ENCODE data around the gene PAX2.

The PAX2 gene

GRCh38 chr10:100723180-100723579 lies 22.2 kb upstream of the PAX2 start:
- Histone ChIP-seq H2AFZ (ENCODE audit: low read depth, low read length, severe bottlenecking) (no peak overlapping the region), H3K9ac (ENCODE audit: low read length) (no peak overlapping the region), H3K36me3 (ENCODE audit: low read length) (no peaks in the 10 kb centered on the region), H3K79me2 (ENCODE audit: insufficient read depth, low read length) (no peaks in the 10 kb centered on the region), H3K4me2 (ENCODE audit: low read depth, low read length, poor library complexity, severe bottlenecking) (no peak overlapping the region), H3K27me3 (ENCODE audit: low read length) (no peaks in the 10 kb centered on the region), H3K9me3 (ENCODE audit: insufficient read depth, low read length) (no peaks in the 10 kb centered on the region), H3K9me2 (replicated peaks; ENCODE audit: insufficient read depth, low read length) (no peaks in the 10 kb centered on the region), H3F3A (ENCODE audit: insufficient read depth) (no peaks in the 10 kb centered on the region), H4K20me1 (ENCODE audit: low read depth, low read length) (no peaks in the 10 kb centered on the region), H3K4me3 (ENCODE audit: insufficient read depth, low read length, poor library complexity, severe bottlenecking) (no peak overlapping the region), H3K27ac (ENCODE audit: low read depth, low read length) (no peak overlapping the region)
- no peak for TF ChIP-seq EZH2phosphoT487 (conservative IDR thresholded peaks at IDR 0.05; ENCODE audit: low read length)
- TF ChIP-seq CTCF (IDR thresholded peaks at IDR 0.05; ENCODE audit: insufficient read depth, low read length, poor library complexity, severe bottlenecking) = no peak

- no peaks in the 10 kb centered on the region for H3K9me2 ChIP-seq (replicated peaks; ENCODE audit: insufficient read depth, low read length)
- no peaks in the 10 kb centered on the region for H3K79me2 ChIP-seq (ENCODE audit: insufficient read depth, low read length)
- no peak overlapping the region for H3K4me2 ChIP-seq (ENCODE audit: low read depth, low read length, poor library complexity, severe bottlenecking)
- no peak overlapping the region for H3K4me3 ChIP-seq (ENCODE audit: insufficient read depth, low read length, poor library complexity, severe bottlenecking)
- H3K27me3 ChIP-seq (ENCODE audit: low read length) = no peaks in the 10 kb centered on the region
- no peak overlapping the region for H3K27ac ChIP-seq (ENCODE audit: low read depth, low read length)
- no peaks in the 10 kb centered on the region for H3K36me3 ChIP-seq (ENCODE audit: low read length)
- TF ChIP-seq CTCF (IDR thresholded peaks at IDR 0.05; ENCODE audit: insufficient read depth, low read length, poor library complexity, severe bottlenecking) = no peak
- TF ChIP-seq EZH2phosphoT487 (conservative IDR thresholded peaks at IDR 0.05; ENCODE audit: low read length) = no peak
- H3K9ac ChIP-seq (ENCODE audit: low read length) = no peak overlapping the region
- no peak overlapping the region for H2AFZ ChIP-seq (ENCODE audit: low read depth, low read length, severe bottlenecking)
- H3K9me3 ChIP-seq (ENCODE audit: insufficient read depth, low read length) = no peaks in the 10 kb centered on the region
- no peaks in the 10 kb centered on the region for H3F3A ChIP-seq (ENCODE audit: insufficient read depth)
- no peaks in the 10 kb centered on the region for H4K20me1 ChIP-seq (ENCODE audit: low read depth, low read length)
Observed at GRCh38 chr10:100723770-100724530, 21.4 kb upstream of the PAX2 start.

- Histone ChIP-seq H3K27me3 (ENCODE audit: low read length) (no peaks in the 10 kb centered on the region), H3K4me2 (ENCODE audit: low read depth, low read length, poor library complexity, severe bottlenecking) (no peak overlapping the region), H4K20me1 (ENCODE audit: low read depth, low read length) (no peaks in the 10 kb centered on the region)
Observed at GRCh38 chr10:100724531-100725027, 20.8 kb upstream of the PAX2 start.

More at GRCh38 chr10:100724531-100725027, 20.8 kb upstream of the PAX2 start:
- Histone ChIP-seq H3F3A (ENCODE audit: insufficient read depth) (no peaks in the 10 kb centered on the region), H2AFZ (ENCODE audit: low read depth, low read length, severe bottlenecking) (no peak overlapping the region), H3K9me3 (ENCODE audit: insufficient read depth, low read length) (no peaks in the 10 kb centered on the region), H3K4me3 (ENCODE audit: insufficient read depth, low read length, poor library complexity, severe bottlenecking) (no peak overlapping the region), H3K9ac (ENCODE audit: low read length) (no peak overlapping the region), H3K9me2 (replicated peaks; ENCODE audit: insufficient read depth, low read length) (no peaks in the 10 kb centered on the region), H3K27ac (ENCODE audit: low read depth, low read length) (no peak overlapping the region), H3K36me3 (ENCODE audit: low read length) (no peaks in the 10 kb centered on the region), H3K79me2 (ENCODE audit: insufficient read depth, low read length) (no peaks in the 10 kb centered on the region)
- TF ChIP-seq CTCF (IDR thresholded peaks at IDR 0.05; ENCODE audit: insufficient read depth, low read length, poor library complexity, severe bottlenecking) (no peak), EZH2phosphoT487 (conservative IDR thresholded peaks at IDR 0.05; ENCODE audit: low read length) (no peak)
